SU-DHL-6 (cell line): Measurements from ENCODE around the gene MARVELD1.

ENCODE experiments used
- CTCF ChIP-seq: fragments of 200-600 bp; sonication (generic); IDR thresholded peaks from one replicate; pipeline ENCODE4 v1.5.1; 2017; ENCODE audit warnings: antibody characterized with exemption, mild to moderate bottlenecking, low read length, moderate library complexity; ENCODE audit not compliant: insufficient read depth, poor library complexity, severe bottlenecking
- EZH2phosphoT487 ChIP-seq: fragments of 200-600 bp; sonication (generic), shearing (Covaris generic); conservative IDR thresholded peaks from 2 replicates; pipeline ENCODE4 v1.6.1; 2018; ENCODE audit warnings: mild to moderate bottlenecking, antibody characterized with exemption, low read length, moderate library complexity, mixed read lengths

- TF ChIP-seq CTCF (no peak), EZH2phosphoT487 (no peak)
These were observed 31.5 kb upstream of the MARVELD1 start for GRCh38 chr10:97682042-97682441.
